GM10266 (cell line): ENCODE results near the gene CFAP74.

Experiments used
- DNase-seq: peaks from one replicate; pipeline ENCODE4 v3.0.0; 2012; ENCODE audit errors: extremely low spot score
- CTCF ChIP-seq: IDR thresholded peaks from 2 replicates; pipeline ENCODE4 v1.5.1; 2012; ENCODE audit warnings: mild to moderate bottlenecking, low read depth; ENCODE audit not compliant: control insufficient read depth, insufficient read depth; ENCODE audit errors: missing control alignments

The CFAP74 gene

GRCh38 chr1:1954831-1955441 lies 48.6 kb downstream of the CFAP74 start:
- TF ChIP-seq CTCF, result no peak
- DNase-seq, result no peak

- no peak for DNase-seq
- no peak for TF ChIP-seq CTCF
Observed at GRCh38 chr1:1954015-1954414, 49.6 kb downstream of the CFAP74 start.

GRCh38 chr1:1950940-1951339 lies 52.6 kb downstream of the CFAP74 start:
- no peak for TF ChIP-seq CTCF
- no peak for DNase-seq

- no peak for DNase-seq
- TF ChIP-seq CTCF, result no peak
Observed at GRCh38 chr1:1948783-1949182, 54.8 kb downstream of the CFAP74 start.

- DNase-seq, result no peak
- no peak for TF ChIP-seq CTCF
Observed at GRCh38 chr1:1947493-1947892, 56.1 kb downstream of the CFAP74 start.

- TF ChIP-seq CTCF, result no peak
- no peak for DNase-seq
Observed at GRCh38 chr1:1946540-1946939, 57.0 kb downstream of the CFAP74 start.

- TF ChIP-seq CTCF, result no peak
- no peak for DNase-seq
Observed at GRCh38 chr1:1945782-1946393, 57.7 kb downstream of the CFAP74 start.
